PC-9 (cell line): Measurements from ENCODE around the gene SEMA7A. TPM values are rescaled to one million over a fixed set of nuclear protein-coding genes. Genes with fewer than 3 reads are reported as not detected.

Experiments used
- BruUV-seq: library from RNA; stranded (reverse); fragments of 400-500 nt; replicated peaks from 2 replicates; lab custom pipeline; 2021; lab: Mats Ljungman, UMichigan
- CTCF ChIA-PET: fragments of 300-600 bp; sonication (Branson Sonifier 250); formaldehyde crosslinking; loops from one replicate; lab custom pipeline; 2022; ENCODE audit warnings: antibody characterized with exemption; lab: Charles Lee
- POLR2A ChIA-PET: fragments of 300-600 bp; sonication (Branson Sonifier 250); formaldehyde crosslinking; loops from one replicate; lab custom pipeline; 2022; ENCODE audit warnings: antibody characterized with exemption; ENCODE audit not compliant: unreplicated experiment; lab: Charles Lee
- DNase-seq, 2 experiments: peaks; one replicate each; pipeline versions ENCODE4 v3.0.0 to v3.0.0-alpha.2; 2015 to 2022; ENCODE audit warnings: mixed read lengths in 1 of 2
- H2AFZ ChIP-seq: fragments of 200-600 bp; sonication (generic); 2 replicates; pipeline ENCODE4 v1.8.1; 2017; ENCODE audit warnings: antibody characterized with exemption
- H3F3A ChIP-seq: fragments of 200-600 bp; sonication (generic); 2 replicates; pipeline ENCODE4 v1.8.1; 2017; ENCODE audit warnings: antibody characterized with exemption, mild to moderate bottlenecking, low read depth; ENCODE audit not compliant: insufficient read depth
- H3K27ac ChIP-seq: fragments of 200-600 bp; sonication (generic); 2 replicates; pipeline ENCODE4 v1.6.1; 2016; ENCODE audit warnings: mixed run types
- H3K27me3 ChIP-seq: fragments of 200-600 bp; sonication (generic); 2 replicates; pipeline ENCODE4 v1.6.1; 2016; ENCODE audit warnings: low read depth, mixed run types; ENCODE audit not compliant: insufficient read depth
- H3K36me3 ChIP-seq: fragments of 200-600 bp; sonication (generic); 2 replicates; pipeline ENCODE4 v1.6.1; 2016; ENCODE audit warnings: low read depth, mixed run types
- H3K4me1 ChIP-seq: fragments of 200-600 bp; sonication (generic); replicated peaks from 2 replicates; pipeline ENCODE4 v1.6.1; 2016; ENCODE audit warnings: mixed run types; ENCODE audit not compliant: insufficient read depth
- H3K4me2 ChIP-seq: fragments of 200-600 bp; sonication (generic); 2 replicates; pipeline ENCODE4 v1.6.1; 2017; ENCODE audit warnings: mixed run types
- H3K4me3 ChIP-seq: fragments of 200-600 bp; sonication (generic); 2 replicates; pipeline ENCODE4 v1.6.1; 2016; ENCODE audit warnings: mixed run types
- H3K79me2 ChIP-seq: fragments of 200-600 bp; sonication (generic); 2 replicates; pipeline ENCODE4 v1.6.1; 2017; ENCODE audit warnings: low read depth, mixed run types
- H3K9me2 ChIP-seq: fragments of 200-600 bp; sonication (generic); 2 replicates; pipeline ENCODE4 v1.8.1; 2017; ENCODE audit warnings: mild to moderate bottlenecking; ENCODE audit not compliant: insufficient read depth
- H3K9me3 ChIP-seq: fragments of 200-600 bp; sonication (generic); 2 replicates; pipeline ENCODE4 v1.8.1; 2016; ENCODE audit warnings: low read depth; ENCODE audit not compliant: insufficient read depth
- H4K20me1 ChIP-seq: fragments of 200-600 bp; sonication (generic); 2 replicates; pipeline ENCODE4 v1.8.1; 2017; ENCODE audit not compliant: insufficient read depth
- EZH2 ChIP-seq: fragments of 200-600 bp; sonication (generic); IDR thresholded peaks from 2 replicates; pipeline ENCODE4 v1.8.0; 2017; ENCODE audit warnings: antibody characterized with exemption, low read depth
- intact Hi-C: fragments of 100-400 bp; cut with micrococcal nuclease; formaldehyde crosslinking; loops from one replicate; pipeline ENCODE4 v1.10.0; 2022; ENCODE audit not compliant: unreplicated experiment
- total RNA-seq: library from RNA; stranded (reverse); gene quantifications from 2 replicates; pipeline ENCODE4 v1.2.3, GENCODE V29; 2021
- TF ChIP-seq, protein P1 (sequence below): fragments of 200-600 bp; sonication (generic); conservative IDR thresholded peaks from 2 replicates; pipeline ENCODE4 v1.6.1; 2017; ENCODE audit warnings: mixed run types, antibody characterized with exemption, mild to moderate bottlenecking, moderate library complexity

SEMA7A gene
- total RNA-seq, 1 experiment from 2014 or later = 8.3 TPM

DNA sequence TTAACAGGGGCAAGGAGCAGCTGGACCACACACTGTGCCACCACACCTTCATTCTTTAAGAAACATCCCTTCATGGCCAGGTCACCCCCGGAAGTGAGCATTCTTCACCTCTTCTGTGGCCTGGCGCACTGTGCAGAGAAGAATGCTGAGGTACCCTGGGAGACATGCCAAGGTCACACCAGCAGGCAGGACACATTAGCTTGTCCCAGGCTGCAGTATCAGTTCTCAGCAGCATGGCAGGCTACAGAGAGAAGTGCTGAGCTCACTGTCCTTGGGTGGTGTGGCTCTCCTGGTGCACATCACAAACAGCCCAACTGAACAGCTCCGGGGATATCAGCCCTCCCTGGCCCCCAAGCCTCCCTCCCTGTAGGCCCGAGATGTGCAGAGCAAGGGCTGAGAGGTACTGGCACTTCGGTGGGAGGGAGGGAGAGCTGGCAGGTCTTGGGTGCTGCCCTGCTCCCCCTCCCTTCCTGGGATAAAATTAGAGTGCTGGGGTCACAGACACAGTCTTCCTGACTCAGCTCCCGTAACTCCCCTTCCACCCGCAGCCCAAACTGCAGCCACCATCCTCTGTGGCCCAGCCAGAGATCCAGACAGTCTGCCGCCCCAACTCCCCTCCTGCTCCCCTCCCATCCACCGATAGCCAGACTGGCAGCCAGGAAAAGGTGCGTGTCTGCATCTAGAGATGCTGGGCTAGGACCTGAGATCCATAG is 13.4 kb downstream of the SEMA7A start:
- H3K9me3 ChIP-seq = no peaks in the 10 kb centered on the region
- no peak overlapping the region for H3K4me3 ChIP-seq
- no peak for TF ChIP-seq EZH2
- TF ChIP-seq, protein P1, sequence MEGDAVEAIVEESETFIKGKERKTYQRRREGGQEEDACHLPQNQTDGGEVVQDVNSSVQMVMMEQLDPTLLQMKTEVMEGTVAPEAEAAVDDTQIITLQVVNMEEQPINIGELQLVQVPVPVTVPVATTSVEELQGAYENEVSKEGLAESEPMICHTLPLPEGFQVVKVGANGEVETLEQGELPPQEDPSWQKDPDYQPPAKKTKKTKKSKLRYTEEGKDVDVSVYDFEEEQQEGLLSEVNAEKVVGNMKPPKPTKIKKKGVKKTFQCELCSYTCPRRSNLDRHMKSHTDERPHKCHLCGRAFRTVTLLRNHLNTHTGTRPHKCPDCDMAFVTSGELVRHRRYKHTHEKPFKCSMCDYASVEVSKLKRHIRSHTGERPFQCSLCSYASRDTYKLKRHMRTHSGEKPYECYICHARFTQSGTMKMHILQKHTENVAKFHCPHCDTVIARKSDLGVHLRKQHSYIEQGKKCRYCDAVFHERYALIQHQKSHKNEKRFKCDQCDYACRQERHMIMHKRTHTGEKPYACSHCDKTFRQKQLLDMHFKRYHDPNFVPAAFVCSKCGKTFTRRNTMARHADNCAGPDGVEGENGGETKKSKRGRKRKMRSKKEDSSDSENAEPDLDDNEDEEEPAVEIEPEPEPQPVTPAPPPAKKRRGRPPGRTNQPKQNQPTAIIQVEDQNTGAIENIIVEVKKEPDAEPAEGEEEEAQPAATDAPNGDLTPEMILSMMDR = no peak
- H2AFZ ChIP-seq = no peak overlapping the region
- peak overlapping the region; percentile 53 for H3K4me2 ChIP-seq
- H3K27ac ChIP-seq = peak overlapping the region; percentile 55
- intact Hi-C loops = loop anchor here (1.0 kb wide), 1 partner anchor 23 kb away; no protein-coding TSS in a partner anchor
- POLR2A ChIA-PET = interaction anchor here (0.5 to 1.3 kb wide), 5 partner anchors 11 to 372 kb away, joined by 3 to 22 read pairs (median 6); no protein-coding TSS in a partner anchor
- no peaks in the 10 kb centered on the region for H3K27me3 ChIP-seq
- no peaks in the 10 kb centered on the region for H3K9me2 ChIP-seq
- H4K20me1 ChIP-seq = no peaks in the 10 kb centered on the region
- H3K36me3 ChIP-seq = no peaks in the 10 kb centered on the region
- peaks cover 30% of the 10 kb centered on the region for H3F3A ChIP-seq
- TSS peak; percentile 22 for BruUV-seq
- CTCF ChIA-PET = interaction anchor here (0.6 to 1.3 kb wide), 4 partner anchors 23 to 104 kb away, joined by 3 to 4 read pairs (median 4); partner anchors contain the start of gene UBL7
- DNase-seq = peak; percentile 85 to 89
- peaks cover 62% of the 10 kb centered on the region for H3K4me1 ChIP-seq
- peaks cover 41% of the 10 kb centered on the region for H3K79me2 ChIP-seq

DNA sequence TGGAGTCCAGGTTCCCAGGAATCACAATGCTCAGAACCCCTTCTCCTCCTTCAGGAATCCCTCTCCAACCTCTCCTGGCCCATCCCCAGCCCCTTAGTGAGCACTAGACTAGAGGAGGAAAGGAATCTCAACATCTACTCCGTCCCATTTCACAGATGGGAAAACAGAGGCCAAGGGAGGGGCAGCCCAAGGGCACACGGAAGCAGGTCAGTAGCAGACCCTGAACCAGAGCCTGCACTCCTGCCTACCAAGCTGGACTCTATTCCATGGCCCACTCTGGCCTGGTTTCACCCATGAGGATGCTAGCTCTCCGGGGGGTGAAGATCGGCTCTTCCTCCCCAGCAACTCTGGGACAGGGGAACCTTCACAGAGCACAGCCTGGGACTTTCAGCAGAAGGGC is 14.3 kb downstream of the SEMA7A start:
- Histone ChIP-seq H3K9me2 (no peaks in the 10 kb centered on the region), H3F3A (peaks cover 30% of the 10 kb centered on the region), H3K27me3 (no peaks in the 10 kb centered on the region), H2AFZ (no peak overlapping the region), H3K9me3 (no peaks in the 10 kb centered on the region), H3K27ac (peak overlapping the region; percentile 55), H3K4me3 (no peak overlapping the region), H3K4me1 (peaks cover 53% of the 10 kb centered on the region), H4K20me1 (no peaks in the 10 kb centered on the region), H3K4me2 (peak overlapping the region; percentile 53), H3K79me2 (peaks cover 35% of the 10 kb centered on the region), H3K36me3 (no peaks in the 10 kb centered on the region)
- CTCF ChIA-PET = interaction anchor here (1.3 kb wide), 1 partner anchor 22 kb away, joined by 4 read pairs; no protein-coding TSS in a partner anchor
- POLR2A ChIA-PET = interaction anchor here (0.6 to 1.3 kb wide), 3 partner anchors 10 to 34 kb away, joined by 5 to 22 read pairs (median 6); no protein-coding TSS in a partner anchor
- intact Hi-C loops = no loop called here
- DNase-seq = no peak
- BruUV-seq = TSS peak; percentile 15
- no peak for TF ChIP-seq EZH2
- TF ChIP-seq, protein P1 = no peak

DNA sequence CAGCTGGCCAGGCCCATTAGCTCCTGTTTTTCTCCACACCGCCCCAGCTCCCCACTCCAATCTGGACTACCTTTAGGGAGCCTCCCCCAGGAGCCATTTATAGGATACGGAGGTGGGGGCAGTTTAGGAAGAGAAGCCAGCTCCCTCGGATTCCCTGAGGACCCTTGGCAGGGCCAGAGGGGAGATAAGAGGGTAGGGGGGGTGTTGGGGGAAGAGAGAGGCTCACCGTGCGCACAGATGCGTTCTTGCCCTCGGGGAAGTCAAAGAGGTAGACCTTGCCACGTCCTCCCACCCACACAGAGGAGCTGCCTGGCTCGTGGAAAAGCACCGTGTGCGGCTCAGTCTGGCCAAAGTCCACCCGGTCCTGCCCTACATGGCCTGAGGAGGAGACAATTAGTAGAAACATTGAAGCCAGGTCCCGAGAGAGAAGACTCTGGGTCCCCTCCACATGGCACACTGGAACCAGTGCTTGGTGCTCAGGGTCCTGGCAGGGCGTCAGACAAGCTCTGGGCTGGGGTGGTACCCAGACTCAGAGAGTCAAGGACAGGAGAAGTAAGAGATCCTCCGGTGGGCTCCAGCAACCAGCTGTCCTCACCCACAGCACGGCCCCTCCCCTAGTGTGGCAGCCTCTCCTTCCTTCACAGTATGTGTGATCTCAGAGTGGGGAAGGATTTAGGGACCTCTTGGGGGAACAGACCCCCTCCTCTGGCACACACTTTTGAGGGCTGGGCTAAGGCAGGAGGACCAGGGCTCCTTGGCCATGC is 15.0 kb downstream of the SEMA7A start:
- H2AFZ ChIP-seq = no peak overlapping the region
- no peak overlapping the region for H3K4me2 ChIP-seq
- H3K4me1 ChIP-seq = peaks cover 46% of the 10 kb centered on the region
- H3K36me3 ChIP-seq = no peaks in the 10 kb centered on the region
- TF ChIP-seq EZH2 = no peak
- TF ChIP-seq, protein P1 = no peak
- H3K27ac ChIP-seq = peak overlapping the region; percentile 55
- no TSS peak for BruUV-seq
- H3K4me3 ChIP-seq = no peak overlapping the region
- POLR2A ChIA-PET = interaction anchor here (0.6 kb wide), 1 partner anchor 444 kb away, joined by 12 read pairs; no protein-coding TSS in a partner anchor
- H3K9me3 ChIP-seq = no peaks in the 10 kb centered on the region
- H3K79me2 ChIP-seq = peaks cover 31% of the 10 kb centered on the region
- H3K27me3 ChIP-seq = no peaks in the 10 kb centered on the region
- no peaks in the 10 kb centered on the region for H4K20me1 ChIP-seq
- DNase-seq = no peak
- CTCF ChIA-PET = interaction anchor here (1.3 kb wide), 1 partner anchor 22 kb away, joined by 4 read pairs; no protein-coding TSS in a partner anchor
- peaks cover 23% of the 10 kb centered on the region for H3F3A ChIP-seq
- H3K9me2 ChIP-seq = no peaks in the 10 kb centered on the region
- intact Hi-C loops = no loop called here
